Liver (tissue), 9 donors: ENCODE data around the gene CCSER2. TPM values are rescaled to one million over a fixed set of nuclear protein-coding genes. Genes with fewer than 3 reads are reported as not detected.
"Not testable (repeated sequence)": the region's sequence is repeated elsewhere in the genome, so short reads cannot be mapped to it uniquely, and the experiment has no call there.

ENCODE experiments used
- DNase-seq: peaks from one replicate; pipeline ENCODE4 v3.0.0-alpha.2; 2017; ENCODE audit warnings: low spot score
- H3K27ac ChIP-seq, 2 donors: one replicate each; pipeline ENCODE4 v1.7.0; 2013; ENCODE audit warnings: inconsistent platforms in 2 of 2, low read length in 2 of 2, control low read depth in 1 of 2, low read depth in 1 of 2, mild to moderate bottlenecking in 1 of 2
- H3K27me3 ChIP-seq, 4 donors: one replicate each; pipeline versions ENCODE4 v1.6.1 to v1.7.0; 2013; ENCODE audit warnings: low read length in 3 of 4, inconsistent platforms in 1 of 4, mild to moderate bottlenecking in 1 of 4, moderate library complexity in 1 of 4; ENCODE audit not compliant: control insufficient read depth in 4 of 4, insufficient read depth in 4 of 4
- H3K36me3 ChIP-seq, 4 donors: one replicate each; pipeline versions ENCODE4 v1.6.1 to v1.7.0; 2013; ENCODE audit warnings: low read length in 3 of 4, mild to moderate bottlenecking in 3 of 4, low read depth in 1 of 4, moderate library complexity in 1 of 4; ENCODE audit not compliant: control insufficient read depth in 4 of 4, insufficient read depth in 3 of 4
- H3K4me1 ChIP-seq, 4 donors: one replicate each; pipeline versions ENCODE4 v1.6.1 to v1.7.0; 2013; ENCODE audit warnings: low read length in 3 of 4, mild to moderate bottlenecking in 3 of 4, moderate library complexity in 1 of 4; ENCODE audit not compliant: control insufficient read depth in 4 of 4, insufficient read depth in 4 of 4
- H3K4me3 ChIP-seq, 3 donors: one replicate each; pipeline versions ENCODE4 v1.6.1 to v1.7.0; 2013; ENCODE audit warnings: low read length in 3 of 3, control low read depth in 1 of 3, low read depth in 1 of 3, mild to moderate bottlenecking in 1 of 3
- H3K9ac ChIP-seq, 2 donors: one replicate each; pipeline ENCODE4 v1.7.0; 2013; ENCODE audit warnings: low read length in 2 of 2, mild to moderate bottlenecking in 2 of 2, moderate library complexity in 2 of 2, control low read depth in 1 of 2, low read depth in 1 of 2
- H3K9me3 ChIP-seq, 4 donors: one replicate each; pipeline versions ENCODE4 v1.6.1 to v1.7.0; 2013; ENCODE audit warnings: low read length in 3 of 4; ENCODE audit not compliant: control insufficient read depth in 4 of 4
- EGR1 ChIP-seq, 2 donors: IDR thresholded peaks; 2 replicates each; pipeline ENCODE4 v1.6.1; 2016 to 2018; ENCODE audit warnings: antibody characterized with exemption in 2 of 2, low read depth in 2 of 2
- FOXA1 ChIP-seq: IDR thresholded peaks from 2 replicates; pipeline ENCODE4 v1.6.1; 2016; ENCODE audit warnings: antibody characterized with exemption
- FOXA2 ChIP-seq: IDR thresholded peaks from 2 replicates; pipeline ENCODE4 v1.6.1; 2016; ENCODE audit warnings: antibody characterized with exemption
- GABPA ChIP-seq, 2 donors: IDR thresholded peaks in 1 of 2; conservative IDR thresholded peaks in 1 of 2; 2 replicates each; pipeline ENCODE4 v1.6.1; 2016; ENCODE audit warnings: antibody characterized with exemption in 2 of 2, mild to moderate bottlenecking in 1 of 2, moderate library complexity in 1 of 2
- HNF4G ChIP-seq: IDR thresholded peaks from 2 replicates; pipeline ENCODE4 v1.6.1; 2016; ENCODE audit warnings: antibody characterized with exemption
- RAD21 ChIP-seq, 2 donors: IDR thresholded peaks; 2 replicates each; pipeline ENCODE4 v1.6.1; 2016; ENCODE audit warnings: antibody characterized with exemption in 2 of 2, mild to moderate bottlenecking in 2 of 2
- REST ChIP-seq: IDR thresholded peaks from 2 replicates; pipeline ENCODE4 v1.6.1; 2016; ENCODE audit warnings: antibody characterized with exemption, mild to moderate bottlenecking
- RXRA ChIP-seq, 2 donors: IDR thresholded peaks; 2 replicates each; pipeline ENCODE4 v1.6.1; 2017 to 2018; ENCODE audit warnings: antibody characterized with exemption in 2 of 2, mild to moderate bottlenecking in 1 of 2
- TAF1 ChIP-seq: conservative IDR thresholded peaks from 2 replicates; pipeline ENCODE4 v1.6.1; 2016; ENCODE audit warnings: antibody characterized with exemption, mild to moderate bottlenecking
- YY1 ChIP-seq: IDR thresholded peaks from 2 replicates; pipeline ENCODE4 v1.6.1; 2016; ENCODE audit warnings: antibody characterized with exemption, mild to moderate bottlenecking
- ZBTB33 ChIP-seq: IDR thresholded peaks from 2 replicates; pipeline ENCODE4 v1.6.1; 2016; ENCODE audit warnings: antibody characterized with exemption
- WGBS: extraction: QIAGEN DNeasy Blood & Tissue Kit; methylation state at CpG from one replicate; pipeline ENCODE4 v1.1.7; 2013; 5-methylcytosine and 5-hydroxymethylcytosine counted together
- polyA plus RNA-seq, 2 donors: library from polyadenylated mRNA; stranded (reverse) in 1 of 2; unstranded in 1 of 2; fragments of 200-250 nt in 1 of 2; fragments of >200 nt in 1 of 2; fragmentation: Nextera tagmentation in 1 of 2; extraction: Ambion mirVana in 1 of 2; gene quantifications; one replicate each; pipeline versions ENCODE4 v1.2.1 to v1.2.3, GENCODE V29; 2013 to 2015
- total RNA-seq, 2 donors: library from RNA; depleted of rRNA; stranded (reverse); fragments of >200 nt; gene quantifications; one replicate each; pipeline ENCODE4 v1.2.3, GENCODE V29; 2014
- TF ChIP-seq, protein P1 (sequence below): fragments of 150-350 bp; IDR thresholded peaks from 2 replicates; pipeline ENCODE4 v1.5.1; 2017; ENCODE audit warnings: improper control_type of control experiment, low read depth, low read length; ENCODE audit not compliant: missing input control
- TF ChIP-seq, protein P2 (sequence below): IDR thresholded peaks from 2 replicates; pipeline ENCODE4 v1.6.1; 2016; ENCODE audit warnings: antibody characterized with exemption
- donor health status: healthy.
- donor health status: healthy.
- donor health status: healthy.
- donor health status: healthy.
- donor health status: healthy.

The CCSER2 gene, protein sequence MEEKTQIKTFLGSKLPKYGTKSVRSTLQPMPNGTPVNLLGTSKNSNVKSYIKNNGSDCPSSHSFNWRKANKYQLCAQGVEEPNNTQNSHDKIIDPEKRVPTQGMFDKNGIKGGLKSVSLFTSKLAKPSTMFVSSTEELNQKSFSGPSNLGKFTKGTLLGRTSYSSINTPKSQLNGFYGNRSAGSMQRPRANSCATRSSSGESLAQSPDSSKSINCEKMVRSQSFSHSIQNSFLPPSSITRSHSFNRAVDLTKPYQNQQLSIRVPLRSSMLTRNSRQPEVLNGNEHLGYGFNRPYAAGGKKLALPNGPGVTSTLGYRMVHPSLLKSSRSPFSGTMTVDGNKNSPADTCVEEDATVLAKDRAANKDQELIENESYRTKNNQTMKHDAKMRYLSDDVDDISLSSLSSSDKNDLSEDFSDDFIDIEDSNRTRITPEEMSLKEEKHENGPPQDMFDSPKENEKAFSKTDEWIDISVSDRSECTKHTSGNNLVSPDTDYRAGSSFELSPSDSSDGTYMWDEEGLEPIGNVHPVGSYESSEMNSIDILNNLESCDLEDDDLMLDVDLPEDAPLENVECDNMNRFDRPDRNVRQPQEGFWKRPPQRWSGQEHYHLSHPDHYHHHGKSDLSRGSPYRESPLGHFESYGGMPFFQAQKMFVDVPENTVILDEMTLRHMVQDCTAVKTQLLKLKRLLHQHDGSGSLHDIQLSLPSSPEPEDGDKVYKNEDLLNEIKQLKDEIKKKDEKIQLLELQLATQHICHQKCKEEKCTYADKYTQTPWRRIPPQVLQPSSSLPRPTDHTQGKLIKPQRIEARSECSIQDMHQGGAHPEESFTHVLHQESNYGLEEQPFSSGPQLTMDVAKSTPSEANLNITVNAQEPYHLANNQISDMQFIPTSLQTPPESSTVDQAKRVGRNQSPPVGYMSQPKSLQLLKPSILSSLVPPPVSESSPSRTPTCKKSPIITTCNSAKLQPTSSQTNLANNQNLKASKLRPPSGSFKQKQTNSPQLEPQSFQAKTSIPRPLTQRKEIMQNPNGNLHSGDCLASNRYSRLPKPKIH
- total RNA-seq (10 to 100 TPM in 1 of 2 donors, 1 to 10 TPM in 1; 6.5 to 18.2 TPM), polyA plus RNA-seq (10 to 100 TPM in 1 of 2 donors, 1 to 10 TPM in 1; 5.6 to 17.7 TPM)

DNA sequence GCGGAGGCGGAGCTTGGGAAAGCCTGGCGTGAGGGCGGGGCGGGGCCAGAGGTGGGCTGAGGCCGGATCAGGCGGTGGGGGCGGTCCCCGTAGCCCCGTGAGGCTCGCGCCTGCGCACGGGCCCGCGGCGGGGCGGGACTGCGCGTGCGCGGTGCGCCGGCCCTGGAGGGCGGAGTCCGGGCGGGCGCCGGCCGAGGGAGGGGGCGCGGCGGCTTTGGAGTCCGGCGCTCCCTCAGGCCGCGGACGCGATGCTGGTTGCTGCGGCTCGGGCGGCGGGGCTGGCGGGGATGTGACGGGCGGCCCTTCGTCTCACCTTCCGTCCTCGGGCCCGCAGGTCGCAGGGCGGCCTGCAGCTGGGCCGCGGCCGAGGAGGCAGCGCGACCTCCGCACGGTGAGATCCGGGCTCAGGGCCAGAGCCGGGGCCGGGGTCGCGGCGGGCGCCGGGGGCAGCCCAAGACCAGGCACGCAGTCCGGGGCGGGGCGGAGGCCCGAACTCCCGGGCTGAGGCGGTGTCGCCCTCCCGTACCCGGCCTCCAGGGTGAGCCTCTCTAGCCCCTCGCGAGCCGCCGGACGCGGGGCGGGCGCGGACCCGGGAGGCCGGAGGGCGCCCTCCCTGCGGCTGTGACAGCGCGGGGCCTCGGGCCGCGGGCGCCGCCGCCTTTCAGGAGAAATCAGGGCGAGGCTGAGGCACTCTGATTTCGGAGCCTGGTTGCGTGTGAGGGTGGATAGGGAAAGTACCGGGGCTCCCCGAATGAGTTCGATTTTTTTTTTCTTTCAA, at the start of gene CCSER2:
CCSER2 (plus strand) TSS at position 172 of the 778 bp plus-strand sequence. CDS start 42,464 bp downstream, outside the sequence.
- Histone ChIP-seq H3K27me3 (no peaks in the 10 kb centered on the region), H3K4me1 (peaks cover 0 to 26% (median 9%) of the 10 kb centered on the region in 4 donors), H3K4me3 (peak within 1 kb of the TSS; percentile 52 to 83 (median 81)), H3K27ac (peak within 1 kb of the TSS; percentile 94 to 95), H3K9ac (peak within 1 kb of the TSS; percentile 56 to 91), H3K36me3 (no peaks in the 10 kb centered on the region), H3K9me3 (no peaks in the 10 kb centered on the region)
- TF ChIP-seq FOXA2 = no peak
- TF ChIP-seq, protein P1, sequence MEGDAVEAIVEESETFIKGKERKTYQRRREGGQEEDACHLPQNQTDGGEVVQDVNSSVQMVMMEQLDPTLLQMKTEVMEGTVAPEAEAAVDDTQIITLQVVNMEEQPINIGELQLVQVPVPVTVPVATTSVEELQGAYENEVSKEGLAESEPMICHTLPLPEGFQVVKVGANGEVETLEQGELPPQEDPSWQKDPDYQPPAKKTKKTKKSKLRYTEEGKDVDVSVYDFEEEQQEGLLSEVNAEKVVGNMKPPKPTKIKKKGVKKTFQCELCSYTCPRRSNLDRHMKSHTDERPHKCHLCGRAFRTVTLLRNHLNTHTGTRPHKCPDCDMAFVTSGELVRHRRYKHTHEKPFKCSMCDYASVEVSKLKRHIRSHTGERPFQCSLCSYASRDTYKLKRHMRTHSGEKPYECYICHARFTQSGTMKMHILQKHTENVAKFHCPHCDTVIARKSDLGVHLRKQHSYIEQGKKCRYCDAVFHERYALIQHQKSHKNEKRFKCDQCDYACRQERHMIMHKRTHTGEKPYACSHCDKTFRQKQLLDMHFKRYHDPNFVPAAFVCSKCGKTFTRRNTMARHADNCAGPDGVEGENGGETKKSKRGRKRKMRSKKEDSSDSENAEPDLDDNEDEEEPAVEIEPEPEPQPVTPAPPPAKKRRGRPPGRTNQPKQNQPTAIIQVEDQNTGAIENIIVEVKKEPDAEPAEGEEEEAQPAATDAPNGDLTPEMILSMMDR = peak; percentile 7
- peak; percentile 99 for DNase-seq
- 1% methylated on average over 104 of the region's 104 CpGs for WGBS

DNA sequence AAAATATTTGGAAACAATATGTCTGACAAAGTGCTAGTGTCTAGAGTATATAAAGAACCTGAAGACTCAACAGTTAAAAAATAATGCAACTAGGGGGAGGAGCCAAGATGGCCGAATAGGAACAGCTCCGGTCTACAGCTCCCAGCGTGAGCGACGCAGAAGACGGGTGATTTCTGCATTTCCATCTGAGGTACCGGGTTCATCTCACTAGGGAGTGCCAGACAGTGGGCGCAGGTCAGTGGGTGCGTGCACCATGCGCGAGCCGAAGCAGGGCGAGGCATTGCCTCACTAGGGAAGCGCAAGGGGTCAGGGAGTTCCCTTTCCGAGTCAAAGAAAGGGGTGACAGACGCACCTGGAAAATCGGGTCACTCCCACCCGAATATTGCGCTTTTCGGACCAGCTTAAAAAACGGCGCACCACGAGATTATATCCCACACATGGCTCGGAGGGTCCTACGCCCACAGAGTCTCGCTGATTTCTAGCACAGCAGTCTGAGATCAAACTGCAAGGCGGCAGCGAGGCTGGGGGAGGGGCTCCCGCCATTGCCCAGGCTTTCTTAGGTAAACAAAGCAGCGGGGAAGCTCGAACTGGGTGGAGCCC, 48.4 kb upstream of the CCSER2 start:
- not testable (repeated sequence) for H3K27ac ChIP-seq, H3K4me1 ChIP-seq, H3K4me3 ChIP-seq, H3K9me3 ChIP-seq, H3K36me3 ChIP-seq, H3K27me3 ChIP-seq, H3K9ac ChIP-seq, DNase-seq
- 73% methylated on average over 29 of the region's 31 CpGs for WGBS

GRCh38 chr10:84286695-84287094, 41.7 kb upstream of the CCSER2 start:
- Histone ChIP-seq H3K4me3 (no peak overlapping the region), H3K27me3 (no peaks in the 10 kb centered on the region), H3K9me3 (no peaks in the 10 kb centered on the region), H3K36me3 (no peaks in the 10 kb centered on the region), H3K4me1 (no peaks in the 10 kb centered on the region), H3K9ac (no peak overlapping the region), H3K27ac (no peak overlapping the region)
- no peak for DNase-seq
- TF ChIP-seq TAF1 = no peak
- TF ChIP-seq EGR1 (IDR thresholded peaks at IDR 0.05; ENCODE audit: low read depth in 2 of 2) = no peak
- TF ChIP-seq FOXA1 = no peak
- no peak for TF ChIP-seq REST
- TF ChIP-seq ZBTB33 = no peak
- no peak for TF ChIP-seq RAD21 (IDR thresholded peaks at IDR 0.05)
- no peak for TF ChIP-seq HNF4G
- TF ChIP-seq, protein P2, sequence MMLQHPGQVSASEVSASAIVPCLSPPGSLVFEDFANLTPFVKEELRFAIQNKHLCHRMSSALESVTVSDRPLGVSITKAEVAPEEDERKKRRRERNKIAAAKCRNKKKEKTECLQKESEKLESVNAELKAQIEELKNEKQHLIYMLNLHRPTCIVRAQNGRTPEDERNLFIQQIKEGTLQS = no peak
- no peak for TF ChIP-seq RXRA (IDR thresholded peaks at IDR 0.05)
- no peak for TF ChIP-seq FOXA2
- no peak for TF ChIP-seq YY1
- TF ChIP-seq GABPA (IDR thresholded peaks at IDR 0.05 in 1 of 2, conservative IDR thresholded peaks at IDR 0.05 in 1 of 2) = no peak
